GM18517 (cell line): ENCODE data around the gene DIPK1B.

Experiments used
- ATAC-seq: cut with Tn5 transposase; IDR thresholded peaks from one replicate; pipeline ENCODE4 v1.9.1; 2021; ENCODE audit warnings: mild to moderate bottlenecking, moderate library complexity; ENCODE audit not compliant: unreplicated experiment

The DIPK1B gene

DNA sequence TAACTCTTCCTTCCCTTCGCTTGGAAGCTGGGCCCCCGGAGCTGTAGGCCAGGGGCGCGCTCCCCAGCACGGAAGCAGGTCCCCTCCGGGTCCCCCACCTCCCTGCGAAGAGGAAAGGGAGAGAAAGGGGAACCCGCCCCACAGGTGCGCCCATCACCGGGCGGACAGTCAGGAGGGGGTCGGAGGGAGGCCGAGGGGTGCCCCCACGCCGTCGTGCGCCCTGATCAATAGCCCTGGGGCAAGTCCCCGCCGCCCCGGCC is 25.9 kb upstream of the DIPK1B start:
- ATAC-seq, result no peak

DNA sequence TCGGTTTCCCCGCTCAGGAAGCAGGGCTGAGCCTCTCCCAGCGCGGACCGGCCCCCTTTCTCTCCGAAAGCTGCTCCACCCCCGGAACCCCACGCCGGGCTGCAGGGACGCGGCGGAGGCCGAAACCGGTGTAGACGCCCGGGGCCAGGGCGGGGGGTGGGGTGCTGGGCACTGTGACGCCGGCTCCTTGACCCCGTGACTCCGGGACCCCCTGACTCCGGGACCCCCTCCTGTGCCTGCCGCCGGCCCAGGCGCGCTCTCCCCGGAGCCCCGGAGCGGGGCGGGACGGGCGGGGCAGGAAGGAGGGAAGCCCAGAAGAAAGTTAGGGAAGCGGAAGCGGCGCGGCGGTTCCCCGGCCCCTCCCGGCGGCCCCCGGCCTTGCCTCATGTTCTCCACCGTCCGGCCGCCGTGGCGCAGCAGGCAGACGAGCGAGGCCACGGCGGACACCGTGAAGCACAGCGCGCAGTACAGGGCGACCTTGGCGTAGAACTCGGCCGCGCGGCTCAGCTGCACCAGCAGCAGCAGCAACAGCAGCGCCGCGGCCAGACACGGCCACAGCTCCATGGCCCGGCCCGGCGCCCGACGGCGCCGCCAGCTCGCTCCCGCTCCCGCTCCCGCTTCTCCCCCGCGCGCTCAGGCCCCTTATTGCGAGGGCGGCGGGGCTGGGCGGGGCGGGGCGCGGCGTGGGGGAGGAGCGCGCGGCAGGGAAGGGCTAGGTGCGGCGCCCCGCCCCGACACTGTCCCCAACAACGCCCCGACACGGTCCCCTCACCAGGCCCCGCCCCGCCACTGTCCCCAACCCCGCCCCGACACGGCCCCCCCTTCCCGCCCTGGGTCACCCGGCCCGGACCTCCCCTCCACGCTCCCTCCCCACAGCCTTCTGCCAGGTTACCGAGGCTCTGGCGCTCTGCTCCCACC is 25.3 kb upstream of the DIPK1B start, which contains the start of gene AGPAT2:
Gene AGPAT2 (minus strand): TSS at position 664 of the 918 bp plus-strand sequence. CDS start 100 bp downstream, at position 564.
- no peak for ATAC-seq

DNA sequence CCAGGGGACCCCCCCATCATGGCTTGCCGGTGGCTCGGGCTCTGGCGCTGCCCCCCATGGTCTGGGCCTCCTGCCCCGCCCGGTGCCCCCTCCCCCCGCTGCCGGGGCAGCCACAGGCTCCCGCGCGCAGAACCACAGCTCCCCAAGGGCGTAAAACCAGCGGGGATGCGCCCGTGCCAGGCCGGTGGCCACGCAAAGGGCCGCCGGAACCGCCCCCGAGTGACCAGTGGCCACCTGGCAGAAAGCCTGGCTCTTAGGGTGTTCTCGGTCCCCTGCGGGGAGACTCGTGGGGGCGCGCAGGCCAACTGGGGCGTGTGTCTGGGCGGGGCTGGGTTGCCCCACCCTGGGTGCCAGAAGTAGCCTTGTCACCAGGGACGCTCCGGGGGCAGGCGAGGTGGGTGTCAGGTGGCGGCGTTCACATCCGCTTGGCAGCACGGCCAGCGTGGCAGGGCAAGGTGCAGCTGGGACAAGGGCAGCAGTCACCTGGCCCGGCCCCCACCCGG is 24.6 kb upstream of the DIPK1B start:
- ATAC-seq, result no peak

DNA sequence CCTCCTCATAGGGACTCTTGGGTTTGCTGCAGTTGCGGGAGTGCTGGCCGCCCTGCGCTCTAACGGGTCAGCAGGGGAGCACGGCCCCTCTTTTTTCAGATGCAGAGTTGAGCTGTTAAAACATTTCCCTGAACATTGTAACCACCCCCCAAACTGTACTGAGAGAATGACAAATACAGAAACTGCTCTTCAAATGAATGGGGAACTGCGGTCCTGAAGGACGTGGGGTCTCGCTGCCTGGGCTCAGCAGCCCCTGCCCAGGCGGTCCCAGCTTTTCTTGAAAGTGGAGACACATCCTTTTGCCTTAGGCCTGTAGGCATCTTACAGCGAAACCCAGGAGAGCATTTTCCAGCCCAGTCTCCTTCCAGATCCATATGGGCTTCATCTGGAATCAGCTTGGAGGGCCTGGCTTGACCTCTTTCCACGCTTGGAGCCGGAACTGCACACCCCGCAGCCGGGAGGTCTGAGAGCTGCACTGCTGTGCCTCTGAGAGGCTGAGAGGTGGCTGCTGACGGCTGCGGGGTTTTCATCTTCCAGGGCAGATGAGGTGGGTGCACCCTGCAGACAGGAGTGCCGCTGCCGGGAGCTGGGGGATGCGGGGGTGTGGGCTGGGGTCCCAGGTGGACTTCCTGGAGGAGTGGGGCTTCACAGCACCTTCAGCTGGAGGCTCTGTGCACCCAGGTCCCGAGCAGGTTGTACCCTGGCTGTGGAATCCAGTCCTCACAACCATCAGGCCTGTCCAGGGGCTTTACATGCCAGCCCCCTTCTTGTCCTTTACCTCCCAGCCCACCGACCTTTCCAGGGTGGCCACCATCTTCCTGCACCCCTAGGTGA is 23.9 kb upstream of the DIPK1B start:
- no peak for ATAC-seq

DNA sequence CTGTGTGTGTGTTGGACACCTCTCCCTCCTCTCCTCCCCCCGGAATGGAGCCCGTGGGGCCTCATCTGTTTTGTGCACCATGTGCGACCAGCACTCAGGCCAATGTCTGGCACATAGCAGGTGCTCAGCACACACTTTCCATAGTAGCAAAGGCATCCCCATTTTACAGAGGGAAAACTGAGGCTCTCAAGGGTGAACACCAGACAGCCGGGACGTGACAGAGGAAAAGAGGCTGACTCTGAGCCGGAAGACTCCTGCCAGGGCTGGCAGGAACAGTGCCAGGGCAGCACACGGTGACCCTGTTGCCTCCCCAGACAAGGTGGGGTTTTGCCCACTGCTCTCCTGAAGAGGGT is 23.3 kb upstream of the DIPK1B start:
- ATAC-seq, result no peak

DNA sequence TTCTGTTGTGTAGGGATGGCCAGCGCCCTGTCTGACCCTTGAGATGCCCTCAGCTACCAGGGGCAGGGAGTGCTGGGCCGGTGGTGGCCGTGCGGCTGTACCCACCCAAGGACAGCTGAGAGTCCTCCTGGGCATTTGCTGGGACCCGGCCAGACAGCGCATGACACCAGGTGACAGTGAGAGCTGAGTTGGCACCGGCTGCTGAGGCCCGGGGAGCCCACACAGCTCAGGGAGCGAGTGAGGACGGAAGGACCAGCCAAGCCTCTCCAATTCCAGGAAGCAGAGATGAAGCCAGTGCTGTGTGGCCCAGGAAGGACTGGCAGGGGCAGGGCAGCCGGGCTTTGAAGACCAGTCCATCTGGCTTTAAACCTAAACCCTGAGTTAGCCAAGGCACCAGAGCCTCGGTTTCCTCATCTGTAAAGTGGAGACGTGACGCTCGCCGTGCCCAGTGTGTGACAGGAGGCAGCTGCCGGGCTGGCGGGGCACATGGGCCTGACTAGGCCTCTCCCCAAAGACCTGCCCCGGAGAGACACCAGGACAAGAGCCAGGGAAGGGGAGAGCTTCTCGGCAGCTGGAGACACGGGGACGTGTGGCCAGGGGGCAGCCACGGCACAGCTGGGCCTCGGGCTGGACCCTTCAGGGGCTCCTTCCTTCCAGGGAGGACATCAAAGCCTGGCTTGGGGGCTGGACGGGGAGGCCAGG is 22.1 kb upstream of the DIPK1B start:
- ATAC-seq, result no peak

DNA sequence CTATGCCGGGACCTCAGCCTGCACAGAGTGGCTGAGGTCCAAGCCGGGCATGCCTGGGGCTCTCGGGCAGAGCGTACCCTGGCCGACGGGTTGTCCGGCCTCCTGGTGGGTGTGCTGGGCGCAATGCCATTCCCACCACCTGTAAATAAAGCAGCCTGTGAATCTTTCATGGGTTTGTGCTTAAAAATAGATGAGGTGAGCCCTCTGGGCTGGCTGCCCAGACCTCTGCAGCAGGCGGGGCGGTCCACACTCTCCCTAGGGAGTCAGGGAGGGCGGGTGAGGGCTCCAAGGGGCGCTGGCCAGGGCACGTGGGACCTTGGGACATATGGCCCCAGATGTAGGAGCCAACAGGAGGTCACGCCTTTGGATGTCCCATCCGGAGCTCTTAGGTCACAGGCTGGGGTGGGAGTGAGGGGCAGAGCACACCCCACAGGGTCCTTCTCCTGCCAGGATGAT is 21.5 kb upstream of the DIPK1B start:
- ATAC-seq, result no peak

DNA sequence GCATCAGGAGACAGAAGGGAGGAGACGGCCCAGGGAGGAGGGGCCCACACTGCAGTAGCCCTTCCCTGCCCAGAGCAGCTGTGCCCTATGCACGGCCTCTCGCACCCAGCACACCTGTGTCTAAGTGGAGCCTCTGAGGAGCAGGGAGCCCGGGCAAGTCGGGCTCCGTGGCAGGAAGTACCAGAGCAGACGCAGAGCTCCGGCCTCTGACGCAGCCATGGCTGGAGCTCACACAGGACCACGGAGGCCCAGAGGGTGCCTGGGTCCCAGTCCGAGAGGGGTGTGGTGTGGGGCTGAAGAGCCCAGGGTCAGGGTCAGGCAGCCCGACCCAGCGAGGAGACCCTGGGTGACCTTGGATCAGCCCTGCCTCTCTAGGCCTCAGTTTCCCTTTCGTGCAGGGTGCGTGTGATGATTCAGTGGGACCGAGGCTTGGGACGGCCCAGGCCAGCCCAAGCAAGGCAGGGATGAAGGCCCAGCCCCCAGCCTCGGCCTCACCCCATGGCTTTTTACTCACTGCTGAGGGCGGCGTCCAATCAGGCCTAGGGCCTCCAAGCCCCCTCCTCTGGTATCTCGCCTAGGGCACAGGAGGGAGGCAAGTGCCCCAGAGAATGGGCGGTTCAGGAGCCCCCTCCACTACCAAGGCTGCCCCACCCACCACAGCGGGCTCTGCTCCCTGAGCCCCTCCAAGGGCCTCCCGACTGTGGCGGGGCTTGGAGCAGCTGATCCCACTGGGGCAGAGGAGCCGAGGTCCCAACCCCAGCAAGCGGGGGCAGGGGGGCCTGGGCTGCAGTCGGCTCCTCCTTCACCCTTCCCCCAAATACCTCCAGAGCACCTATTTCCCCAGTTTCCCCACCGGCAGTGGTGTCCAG is 20.8 kb upstream of the DIPK1B start:
- no peak for ATAC-seq

DNA sequence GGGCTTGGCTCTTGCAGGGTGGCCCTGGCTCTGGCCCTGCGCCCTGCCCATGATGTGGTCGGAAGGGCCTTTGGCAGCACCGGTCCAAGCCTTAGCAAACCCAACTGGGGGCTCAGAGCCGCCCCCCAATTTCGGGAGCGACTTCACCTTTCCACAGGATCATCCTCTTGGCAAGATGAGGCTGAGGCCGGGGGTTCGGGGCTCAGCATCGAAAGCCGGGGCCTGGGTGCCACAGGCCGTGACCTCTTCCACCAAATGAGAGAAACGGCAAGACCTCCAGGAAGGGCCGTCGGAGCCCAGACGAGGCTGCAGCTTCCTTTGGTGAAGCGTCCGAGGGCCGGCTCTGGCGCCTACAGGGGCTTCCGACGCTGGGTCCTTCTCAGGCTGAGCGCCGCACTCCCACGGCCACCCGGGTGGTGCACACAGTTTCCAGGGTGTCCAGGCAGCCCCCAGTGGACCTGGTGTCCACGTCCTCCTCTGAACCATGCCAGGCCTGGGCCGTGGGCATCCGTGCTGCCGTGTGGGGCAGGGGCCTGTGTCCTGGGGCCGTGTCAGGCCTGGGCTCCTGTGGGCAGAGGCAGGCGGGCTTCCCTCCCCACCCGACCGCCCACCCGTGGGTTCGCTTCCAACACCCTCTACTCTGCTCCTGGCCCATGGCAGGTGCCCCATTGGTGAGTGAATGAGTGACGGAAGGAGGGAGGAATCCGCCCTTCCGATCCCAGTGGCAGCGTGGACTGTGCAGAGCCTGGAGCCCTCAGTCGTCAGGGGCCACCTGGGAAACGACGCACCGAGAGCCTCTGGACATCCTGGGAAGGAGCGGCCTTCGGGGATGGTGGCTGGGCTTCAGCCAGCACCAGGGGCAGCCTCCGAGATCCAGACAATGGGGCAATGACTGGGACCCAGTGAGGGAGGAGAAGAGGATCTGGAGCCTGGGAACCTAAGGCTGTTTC is 19.9 kb upstream of the DIPK1B start:
- no peak for ATAC-seq

DNA sequence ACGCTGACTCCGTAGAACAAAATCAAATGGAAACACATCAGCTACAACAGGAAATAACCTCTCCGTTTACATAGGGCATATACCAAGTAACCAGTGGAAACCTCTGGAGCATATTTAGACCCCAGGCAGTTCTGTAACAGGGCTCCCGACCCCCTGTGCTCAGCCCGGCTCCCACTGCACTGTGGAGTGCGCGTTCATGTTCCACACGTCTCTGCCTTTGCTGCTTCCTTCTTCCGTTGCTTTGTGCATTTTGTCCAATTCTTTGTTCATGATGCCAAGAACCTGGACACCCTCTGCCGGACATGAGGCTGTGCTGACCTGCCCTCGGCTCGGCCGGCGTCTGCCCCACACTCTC is 19.3 kb upstream of the DIPK1B start:
- no peak for ATAC-seq

DNA sequence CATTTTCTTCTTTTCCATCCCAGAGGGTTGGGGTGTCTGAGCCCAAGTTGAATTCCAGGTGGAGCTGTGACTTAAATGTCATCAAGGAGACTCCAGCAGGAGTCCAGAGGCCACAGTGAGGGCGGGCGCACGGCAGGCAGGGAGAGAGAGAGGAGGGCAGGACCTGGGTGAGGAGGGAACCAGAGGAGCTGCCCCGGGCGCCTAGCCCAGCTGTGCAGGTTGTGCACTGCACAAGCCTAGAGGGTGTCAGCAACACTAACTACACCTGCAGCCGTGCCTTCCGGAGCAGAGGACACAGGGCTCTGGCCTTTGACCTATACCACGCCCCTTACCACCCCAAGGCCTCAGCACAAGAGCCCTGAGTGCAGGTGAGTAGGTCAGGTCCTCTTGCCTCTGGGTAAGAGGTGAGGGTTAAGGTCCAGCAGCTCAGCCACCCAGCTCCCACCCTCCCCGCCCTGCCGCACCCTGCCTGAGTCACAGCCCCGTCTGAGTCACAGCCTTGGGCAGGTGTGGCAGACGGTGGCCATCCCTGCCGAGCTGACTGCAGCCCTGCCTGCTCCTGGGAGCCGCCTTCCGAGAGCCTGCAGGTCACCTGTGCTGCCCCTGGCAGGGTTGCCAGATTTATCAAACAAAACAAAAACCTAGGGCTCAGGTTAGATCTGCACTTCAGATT is 18.7 kb upstream of the DIPK1B start:
- ATAC-seq, result no peak

DNA sequence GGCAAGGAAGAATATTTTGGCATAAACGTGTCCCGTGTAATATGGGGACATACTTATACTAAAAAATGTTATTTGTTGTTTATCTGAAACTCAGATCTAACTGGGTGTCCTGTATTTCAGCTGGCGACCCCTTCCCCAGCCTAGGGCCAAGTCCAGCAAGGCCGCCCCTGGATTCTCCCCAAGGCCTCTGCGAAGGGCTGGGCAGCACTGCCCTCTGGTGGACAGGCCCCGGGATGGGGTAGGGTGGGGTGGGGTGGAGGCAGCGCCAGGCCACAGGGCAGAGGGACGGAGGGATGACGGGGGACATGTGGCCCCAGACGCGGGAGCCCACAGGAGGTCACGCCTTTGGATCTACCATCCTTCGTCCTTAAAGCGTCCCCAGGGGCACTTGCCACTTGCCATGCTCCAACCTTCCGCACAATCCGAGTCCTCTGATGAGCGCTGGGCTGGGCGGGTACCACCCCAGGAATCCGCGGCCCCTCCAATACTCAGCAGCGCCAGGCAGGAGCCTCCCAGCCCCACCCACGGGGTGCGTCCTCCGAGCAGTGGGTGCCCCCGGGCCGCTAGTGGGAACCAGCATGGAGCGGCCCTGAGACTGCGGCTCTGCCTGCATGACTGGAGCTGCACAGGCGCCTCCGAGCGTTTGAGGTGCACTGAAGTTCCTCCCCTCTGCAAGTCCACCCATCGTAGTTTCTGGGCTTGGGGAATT is 18.1 kb upstream of the DIPK1B start:
- ATAC-seq, result no peak

DNA sequence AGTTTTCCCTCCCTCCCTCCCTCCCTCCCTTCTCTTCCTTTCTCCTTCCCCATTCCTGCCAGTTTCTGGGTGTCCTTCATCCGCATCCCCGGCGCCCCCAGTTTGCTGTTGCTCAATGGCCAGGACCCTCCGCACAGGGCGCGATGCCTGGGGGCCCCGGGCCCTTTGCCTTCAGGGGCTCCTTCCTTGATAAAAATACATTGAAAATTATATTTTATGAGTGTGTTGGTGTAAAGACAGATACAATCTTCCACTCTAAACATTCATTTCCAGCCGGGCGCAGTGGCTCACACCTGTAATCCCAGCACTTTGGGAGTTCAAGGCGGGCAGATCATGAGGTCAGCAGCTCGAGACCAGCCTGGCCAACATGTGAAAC is 17.5 kb upstream of the DIPK1B start:
- no peak for ATAC-seq

DNA sequence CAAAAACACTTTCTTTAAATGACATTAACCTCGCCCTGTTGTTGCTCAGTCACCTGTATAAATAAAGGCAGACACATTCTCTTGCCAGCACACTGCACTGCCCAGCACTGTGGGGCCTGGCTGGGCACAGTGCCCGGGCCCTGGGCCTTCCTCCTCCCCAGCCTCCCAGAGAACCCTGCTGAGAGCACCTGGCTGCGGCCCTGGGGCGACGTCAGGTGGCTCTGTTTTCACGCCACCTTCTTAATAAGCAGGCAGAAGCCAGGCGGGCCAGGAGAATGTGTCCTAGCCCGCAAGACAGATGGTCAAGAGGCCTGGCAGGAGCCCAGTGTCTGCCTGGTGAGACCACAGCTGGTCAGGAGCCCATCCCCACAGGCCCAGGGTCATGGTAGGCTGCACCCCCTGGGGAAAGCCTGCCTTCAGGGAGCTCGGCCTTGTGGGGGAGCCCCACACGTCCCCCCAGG is 16.9 kb upstream of the DIPK1B start:
- ATAC-seq, result no peak

DNA sequence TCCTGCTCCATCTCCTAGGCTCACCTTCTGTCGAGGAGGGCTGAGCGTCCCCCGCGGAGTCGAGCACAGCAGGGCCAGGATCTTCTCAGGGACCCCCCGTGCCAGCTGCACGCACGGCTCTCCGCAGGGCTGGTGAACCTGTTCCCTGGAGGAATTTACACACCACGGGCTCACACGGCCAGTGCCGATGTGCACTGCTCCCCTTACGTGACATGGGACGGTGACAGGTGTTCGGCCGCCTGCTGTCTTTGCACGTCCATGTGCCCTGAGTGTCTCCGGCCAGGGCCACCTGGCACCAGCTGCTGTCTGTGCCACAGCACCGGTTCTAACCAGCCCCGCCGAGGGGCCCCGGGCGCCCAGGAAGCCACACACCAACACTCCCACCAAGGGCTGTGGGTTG is 16.4 kb upstream of the DIPK1B start:
- no peak for ATAC-seq

DNA sequence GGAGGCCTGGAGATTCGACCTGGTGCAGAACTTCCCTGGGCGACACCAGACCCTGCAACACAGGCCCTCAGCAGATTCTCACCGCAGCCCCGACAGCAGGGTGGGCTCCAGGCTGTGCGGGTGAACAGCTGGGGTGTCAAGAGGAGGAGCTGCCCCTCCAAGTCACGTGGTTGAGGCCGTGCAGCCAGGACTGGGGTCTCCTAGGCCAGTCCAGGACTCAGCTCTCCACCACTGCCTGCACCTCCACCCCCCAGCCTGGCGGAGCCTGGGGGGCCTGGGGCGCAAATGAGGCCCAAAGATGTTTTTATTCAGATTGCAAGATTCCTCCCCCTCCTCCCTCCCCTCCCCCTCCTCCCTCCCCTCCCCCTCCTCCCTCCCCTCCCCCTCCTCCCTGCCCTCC is 15.9 kb upstream of the DIPK1B start:
- no peak for ATAC-seq

DNA sequence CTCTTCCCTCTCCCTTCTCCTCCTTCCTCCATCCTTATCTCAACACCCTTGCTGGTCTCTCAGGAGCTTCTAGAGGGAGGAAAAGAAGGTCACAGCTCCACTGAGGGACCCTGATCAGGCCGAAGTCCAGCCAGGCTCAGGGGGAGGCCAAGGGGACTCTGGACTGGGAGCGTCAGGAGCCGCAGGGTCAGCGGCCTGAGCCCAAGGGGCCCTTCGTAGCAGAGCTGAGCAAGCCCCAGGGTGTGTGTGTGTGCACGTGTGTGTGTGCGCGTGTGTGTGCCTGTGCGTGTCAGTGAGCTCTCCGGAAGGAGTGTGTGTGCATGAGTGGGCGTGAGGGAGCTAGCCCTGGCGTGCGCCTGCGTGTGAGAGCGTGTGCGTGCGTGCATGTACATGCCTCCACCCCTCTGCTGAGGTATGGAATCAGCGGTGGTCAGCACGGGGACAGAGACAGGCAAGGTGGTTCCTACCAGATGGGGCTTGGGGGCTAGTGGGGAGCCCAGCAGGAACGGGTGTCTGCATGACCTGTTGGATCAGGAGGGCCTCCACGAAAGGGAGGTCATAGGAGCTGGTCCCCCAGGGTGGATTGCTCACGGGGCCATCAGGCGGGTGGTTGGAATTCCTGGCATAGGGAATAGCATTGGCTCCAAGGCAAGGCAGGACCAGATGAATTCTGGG is 15.1 kb upstream of the DIPK1B start:
- ATAC-seq, result no peak
